ENCODE data around the gene INTS2.
"Not testable (repeated sequence)": the region's sequence is repeated elsewhere in the genome, so short reads cannot be mapped to it uniquely, and the experiment has no call there.

The INTS2 gene

DNA sequence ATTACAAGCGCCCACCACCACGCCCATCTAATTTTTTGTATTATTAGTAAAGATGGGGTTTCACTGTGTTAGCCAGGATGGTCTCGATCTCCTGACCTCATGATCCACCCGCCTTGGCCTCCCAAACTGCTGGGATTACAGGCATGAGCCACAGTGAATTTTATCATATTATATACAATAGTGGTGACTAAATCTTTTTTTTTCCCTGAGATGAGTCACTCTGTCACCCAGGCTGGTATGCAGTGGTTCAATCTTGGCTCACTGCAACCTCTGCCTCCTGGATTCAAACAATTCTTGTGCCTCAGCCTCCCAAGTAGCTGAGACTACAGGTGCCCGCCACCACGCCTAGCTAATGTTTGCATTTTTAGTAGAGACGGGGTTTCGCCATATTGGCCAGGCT lies 41.9 kb downstream of the INTS2 start:
- not testable (repeated sequence) for DNase-seq

DNA sequence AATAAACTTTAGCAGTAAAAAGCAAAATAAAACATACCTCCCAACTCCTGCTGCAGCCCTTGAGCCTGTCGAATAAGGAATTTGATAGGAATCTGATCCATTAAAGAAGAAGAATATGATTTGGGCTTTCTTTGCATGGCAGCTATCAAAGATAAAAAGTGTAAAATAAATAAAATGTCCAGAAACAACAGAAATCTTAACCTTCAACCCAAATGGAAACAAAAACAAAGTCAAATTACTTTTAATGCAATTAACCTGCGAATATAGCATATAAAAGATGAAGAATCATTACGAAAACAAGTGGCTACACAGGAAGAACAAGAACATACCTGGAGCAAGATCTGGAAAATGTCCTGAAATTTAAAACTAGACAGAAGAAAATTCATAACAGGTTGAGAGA lies 42.9 kb downstream of the INTS2 start:
- no peak for DNase-seq

DNA sequence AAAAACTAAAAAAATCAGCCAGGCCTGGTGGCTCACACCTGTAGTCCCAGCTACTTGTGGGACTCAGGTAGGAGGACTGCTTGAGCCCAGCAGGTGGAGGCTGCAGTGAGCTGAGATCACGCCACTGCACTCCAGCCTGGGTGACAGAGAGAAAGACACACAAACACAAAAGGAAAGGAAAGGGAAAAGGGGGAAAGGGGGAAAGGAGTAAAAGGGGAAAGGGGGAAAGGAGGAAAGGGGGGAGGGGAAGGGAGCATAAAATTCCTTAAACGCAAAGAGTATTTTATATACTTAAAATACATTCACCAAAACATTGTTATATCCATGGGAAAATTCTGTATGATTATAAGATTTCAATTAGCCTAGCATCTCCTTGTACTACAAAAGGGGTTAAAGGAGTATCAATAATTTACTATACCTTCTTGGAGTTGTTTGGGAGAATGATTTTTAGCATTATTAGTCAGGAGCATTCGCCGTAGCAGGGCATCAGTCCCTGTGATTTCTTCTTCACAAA lies 47.1 kb downstream of the INTS2 start:
- DNase-seq = no peak

DNA sequence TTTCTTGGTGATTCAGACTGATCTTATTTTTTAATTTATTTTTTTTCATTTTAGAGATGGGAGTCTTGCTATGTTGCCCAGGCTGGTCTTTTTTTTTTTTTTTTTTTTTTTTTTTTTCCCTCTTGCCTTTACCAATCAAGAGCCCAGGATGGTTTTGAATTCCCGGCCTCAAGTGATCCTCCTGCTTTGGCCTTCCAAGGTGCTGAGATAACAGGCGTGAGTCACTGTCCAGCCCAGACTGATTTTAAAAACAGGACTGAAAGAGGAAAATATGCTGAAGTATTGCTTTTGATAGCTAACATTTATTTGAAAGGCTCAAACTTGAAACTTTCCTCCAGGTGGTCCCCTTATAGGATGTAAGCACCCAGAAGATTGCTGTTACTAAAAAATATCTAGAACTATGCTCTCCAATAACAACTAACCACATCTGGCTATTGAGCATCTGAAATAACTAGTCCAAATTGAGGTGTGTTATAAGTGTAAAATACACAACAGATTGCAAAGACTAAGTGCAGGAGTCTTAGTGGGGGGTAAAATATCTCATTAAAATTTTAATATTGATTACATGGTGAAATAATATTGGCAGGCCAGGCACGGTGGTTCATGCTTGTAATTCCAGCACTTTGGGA lies 48.7 kb downstream of the INTS2 start:
- DNase-seq = no peak

DNA sequence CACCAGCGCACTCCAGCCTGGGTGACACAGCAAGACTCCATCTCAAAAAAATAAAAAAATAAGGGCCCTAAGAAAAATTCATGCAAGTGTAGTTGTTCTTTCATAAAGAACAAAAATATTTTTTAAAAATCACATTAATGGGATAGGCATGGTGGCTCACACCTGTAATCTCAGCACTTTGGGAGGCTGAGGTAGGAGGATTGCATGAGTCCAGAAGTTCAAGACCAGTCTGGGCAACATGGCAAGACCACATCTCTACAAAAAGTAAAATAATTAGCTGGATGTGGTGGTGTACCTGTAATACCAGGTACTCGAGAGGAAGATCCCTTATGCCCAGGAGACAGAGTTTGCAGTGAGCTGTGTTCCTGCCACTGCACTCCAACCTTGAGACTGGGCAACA lies 49.3 kb downstream of the INTS2 start:
- no peak for DNase-seq

DNA sequence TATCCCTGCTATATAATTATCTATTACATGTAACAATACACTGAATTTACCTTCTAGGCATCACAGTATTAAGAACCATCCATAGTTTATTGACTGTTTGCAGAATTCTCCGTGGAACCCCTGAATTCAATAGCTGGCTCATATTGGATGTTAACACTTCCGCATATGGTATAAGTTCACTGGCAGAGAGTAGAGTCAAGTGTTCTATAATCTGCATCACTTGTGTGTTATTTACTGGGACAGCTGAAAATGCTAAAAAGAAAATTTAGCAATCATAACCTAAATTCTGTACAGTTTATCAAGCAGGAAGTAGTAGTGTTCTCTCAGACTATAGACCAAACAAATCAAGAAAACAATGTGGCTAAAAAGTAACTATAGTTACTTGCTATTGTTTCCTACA lies 49.9 kb downstream of the INTS2 start:
- DNase-seq = no peak

DNA sequence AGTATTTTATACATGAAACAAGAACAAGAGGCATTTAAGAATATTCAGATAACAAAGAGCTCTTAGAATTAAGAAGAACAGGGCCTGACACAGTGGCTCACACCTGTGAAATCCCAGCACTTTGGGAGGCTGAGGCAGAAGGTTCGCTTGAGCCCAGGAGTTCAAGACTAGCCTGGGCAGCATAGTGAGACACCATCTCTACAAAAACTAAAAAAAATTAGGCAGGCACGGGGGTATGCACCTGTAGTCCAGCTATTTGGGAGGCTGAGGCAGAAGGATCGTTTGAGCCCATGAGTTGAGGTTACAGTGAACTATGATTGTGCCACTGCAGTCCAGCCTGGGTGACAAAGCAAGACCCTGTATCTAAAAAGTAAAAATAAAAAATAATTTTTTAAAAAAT lies 52.0 kb downstream of the INTS2 start:
- DNase-seq = no peak

DNA sequence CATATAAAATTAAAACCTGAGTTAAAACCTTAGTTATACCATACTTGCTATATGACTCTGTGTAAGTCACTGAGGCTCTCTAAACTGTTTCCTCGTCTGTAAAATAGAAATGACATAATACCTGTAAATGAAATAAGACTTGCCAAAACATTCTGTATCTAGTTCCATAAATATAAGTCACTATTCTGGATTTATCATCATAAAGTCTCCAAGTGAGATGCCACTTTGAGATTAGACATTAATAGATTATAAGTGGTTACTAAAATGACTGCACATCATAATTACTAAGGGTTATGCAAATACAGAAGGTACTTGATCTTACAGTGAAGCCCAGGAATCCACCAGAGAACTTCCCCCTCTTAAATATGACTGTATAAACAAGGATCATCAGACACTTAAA lies 52.5 kb downstream of the INTS2 start:
- no peak for DNase-seq

DNA sequence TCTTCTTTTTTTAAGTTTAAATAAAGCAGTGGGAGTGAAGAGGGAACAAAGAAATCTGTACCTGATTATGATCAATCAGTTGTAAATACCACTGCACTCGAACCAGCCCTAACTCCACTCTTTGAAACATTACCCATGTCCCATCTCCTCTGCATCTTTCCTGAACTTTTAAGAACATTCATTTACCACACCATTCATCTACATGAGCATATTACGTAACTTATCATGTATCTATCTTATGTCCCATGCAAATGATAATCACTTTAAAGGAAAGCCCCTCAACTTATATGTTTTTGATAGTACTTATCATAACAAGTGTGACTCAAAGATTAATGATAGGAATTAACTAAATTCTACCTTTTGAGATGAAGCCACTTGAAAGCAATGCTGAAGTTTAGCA lies 53.7 kb downstream of the INTS2 start:
- no peak for DNase-seq

DNA sequence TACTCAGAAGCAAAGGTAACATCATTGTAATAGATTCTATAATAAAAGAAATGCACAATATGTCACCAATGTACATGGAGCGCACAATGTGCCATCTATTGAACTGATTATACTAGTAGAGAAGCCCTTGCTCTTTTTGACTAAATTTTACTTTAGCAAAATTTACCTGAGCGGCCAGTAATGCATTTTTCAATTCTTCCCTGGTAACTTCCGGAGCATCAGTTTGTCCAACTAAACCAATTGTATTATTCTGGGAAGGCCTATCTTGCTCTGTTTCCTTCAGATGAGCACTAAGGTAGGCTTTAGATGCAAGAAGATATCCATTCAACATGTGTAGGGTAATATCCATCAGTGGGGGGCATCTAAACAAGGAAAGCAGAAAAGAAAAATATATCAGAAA lies 55.7 kb downstream of the INTS2 start:
- no peak for DNase-seq

DNA sequence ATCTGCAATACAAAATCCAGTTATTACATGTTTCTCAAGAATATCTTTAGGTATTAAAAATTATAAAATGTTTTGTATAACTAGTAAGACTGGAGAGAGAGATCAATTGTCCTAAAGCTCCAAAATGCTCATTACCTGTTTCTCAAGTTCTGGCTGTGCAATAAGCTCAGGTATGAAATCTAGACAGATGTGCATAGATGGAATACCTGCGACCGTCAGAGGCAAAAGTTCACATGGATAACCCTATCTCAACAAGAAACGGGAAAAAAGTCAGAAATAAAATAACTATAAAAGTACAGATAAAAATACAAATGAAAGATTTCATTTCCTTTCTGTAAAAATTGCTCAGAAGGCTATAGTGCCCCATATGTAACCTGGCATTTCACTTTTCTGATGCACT lies 58.6 kb downstream of the INTS2 start:
- no peak for DNase-seq

DNA sequence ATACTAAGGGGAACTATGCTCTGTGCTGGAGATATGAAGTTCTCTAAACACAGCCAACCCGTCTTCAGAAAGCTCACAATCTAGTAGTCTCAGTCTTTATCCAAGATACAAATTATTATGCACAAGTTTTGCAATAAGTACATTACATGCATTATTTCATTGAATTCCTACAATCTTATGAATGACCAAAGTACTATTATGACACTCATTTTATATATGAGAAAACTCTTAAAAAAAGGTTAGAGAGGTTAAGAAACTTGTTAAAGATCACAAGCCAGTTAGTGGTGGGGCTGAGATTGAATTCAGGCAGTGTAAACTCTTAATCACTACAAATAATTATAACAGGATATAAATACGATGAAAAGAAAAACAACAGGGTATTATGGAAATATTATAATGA lies 59.7 kb downstream of the INTS2 start:
- DNase-seq = no peak

DNA sequence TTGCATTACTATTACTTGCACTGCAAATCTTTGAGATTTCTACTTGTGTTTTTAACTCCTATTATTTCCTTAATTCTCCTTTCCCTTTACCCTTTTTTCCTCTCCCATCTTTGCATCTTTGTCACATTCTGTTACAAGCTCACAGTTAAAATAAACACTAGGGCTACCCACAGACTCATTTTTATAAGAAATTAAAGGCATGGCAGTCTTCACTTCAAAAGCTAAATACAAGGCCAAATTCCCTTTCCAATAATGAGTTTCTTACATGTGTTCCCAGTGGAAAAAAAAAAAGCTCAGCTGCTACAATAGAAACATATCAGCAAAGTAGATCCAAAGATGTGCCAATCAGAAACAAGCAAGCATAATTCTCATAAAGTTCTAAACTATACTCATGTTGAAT lies 60.7 kb downstream of the INTS2 start:
- DNase-seq = no peak

DNA sequence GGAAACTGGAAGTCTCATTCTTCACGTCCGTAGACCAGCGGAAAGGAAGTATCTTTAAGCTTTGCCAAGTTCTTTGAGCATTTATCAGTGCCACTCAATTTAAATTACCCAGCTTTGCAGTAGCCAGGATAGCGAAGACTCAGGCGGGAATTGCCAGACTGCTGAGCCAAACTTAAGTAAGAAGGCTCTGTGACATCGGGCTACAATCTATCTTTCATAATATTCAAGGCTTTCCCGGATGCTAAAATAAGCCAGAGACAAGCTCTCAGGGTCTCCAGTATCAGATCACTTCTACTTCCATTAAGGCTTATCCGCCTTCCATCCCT lies 64.0 kb downstream of the INTS2 start:
- no peak for DNase-seq

DNA sequence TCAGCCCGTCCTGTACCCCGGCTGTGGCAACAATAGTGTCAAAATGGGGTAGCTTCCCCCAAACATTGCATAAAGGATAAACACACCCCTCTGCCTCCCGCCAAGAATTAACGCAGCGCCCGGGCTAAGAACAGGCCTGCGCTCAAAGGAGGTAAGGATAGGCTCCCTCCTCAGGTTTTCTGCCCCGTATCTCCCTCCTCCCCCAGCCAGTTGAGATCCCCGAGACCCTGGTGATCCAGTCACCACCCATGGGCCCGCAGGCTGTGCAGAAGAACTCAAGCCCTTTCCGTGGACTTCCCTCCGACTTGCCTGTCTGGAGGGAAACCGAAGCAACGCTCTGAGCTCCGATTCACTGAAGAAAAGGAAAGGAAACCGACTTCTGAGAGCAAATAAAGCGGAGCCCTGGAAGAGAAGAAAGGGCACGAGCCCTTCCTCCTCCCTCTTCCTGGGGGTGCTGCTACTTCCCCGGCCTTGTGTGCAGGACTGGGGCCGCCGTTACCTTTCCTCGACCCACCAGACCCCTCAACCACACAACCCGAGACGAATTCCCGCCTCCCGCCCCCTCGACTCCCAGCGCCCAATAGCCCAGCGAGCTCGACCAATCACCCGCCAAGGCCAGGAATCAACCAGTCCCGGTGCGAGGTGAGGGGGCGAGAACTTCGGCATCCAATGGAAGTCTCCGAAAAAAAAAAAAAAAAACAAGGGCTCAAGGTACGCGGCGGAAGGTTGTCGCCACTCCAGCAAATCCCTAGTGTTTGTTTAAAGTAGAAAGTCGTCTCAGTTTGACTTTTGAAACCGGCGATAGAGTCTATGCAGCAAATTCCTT lies 64.6 kb downstream of the INTS2 start, which contains the start of gene BRIP1:
BRIP1 (minus strand) TSS at position 554 of the 826 bp plus-strand sequence. CDS start 1,989 bp downstream, outside the sequence.
- peak; percentile 90 for DNase-seq

DNA sequence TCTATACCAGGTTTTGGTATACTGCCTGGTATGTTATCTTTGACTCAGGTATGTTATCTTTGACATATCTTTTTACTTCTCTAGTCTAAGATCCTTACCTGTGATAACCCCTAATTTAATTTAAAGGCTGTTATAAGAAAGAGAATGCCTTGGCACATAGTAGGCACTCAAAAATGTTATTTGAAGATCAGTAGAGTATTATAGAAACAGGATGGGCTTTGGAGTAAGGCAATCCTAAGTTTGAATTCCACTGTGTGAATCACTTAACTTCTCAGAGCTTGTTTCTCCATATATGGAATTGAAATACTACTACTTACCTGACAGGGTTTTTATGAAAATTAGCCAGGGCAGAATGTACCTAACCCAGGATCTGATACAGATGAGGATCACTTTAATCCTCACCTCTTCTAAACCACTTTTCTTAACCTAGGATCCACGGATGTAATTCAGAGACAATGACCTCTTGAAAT lies 65.6 kb downstream of the INTS2 start:
- DNase-seq = no peak

DNA sequence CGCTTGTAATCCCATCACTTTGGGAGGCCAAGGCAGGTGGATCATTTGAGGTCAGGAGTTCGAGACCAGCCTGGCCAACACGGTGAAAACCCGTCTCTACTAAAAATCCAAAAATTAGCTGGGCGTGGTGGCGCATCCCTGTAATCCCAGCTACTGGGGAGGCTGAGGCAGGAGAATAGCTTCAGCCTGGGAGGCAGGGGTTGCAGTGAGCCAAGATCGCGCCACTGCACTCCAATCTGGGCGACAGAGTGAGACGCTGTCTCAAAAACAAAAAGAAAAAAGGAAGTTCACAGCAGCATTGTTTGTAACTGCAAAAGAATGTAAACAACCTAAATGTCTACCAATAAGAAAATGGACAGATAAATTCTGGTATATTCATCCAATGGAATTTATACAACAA lies 67.4 kb downstream of the INTS2 start:
- DNase-seq = not testable (repeated sequence)

DNA sequence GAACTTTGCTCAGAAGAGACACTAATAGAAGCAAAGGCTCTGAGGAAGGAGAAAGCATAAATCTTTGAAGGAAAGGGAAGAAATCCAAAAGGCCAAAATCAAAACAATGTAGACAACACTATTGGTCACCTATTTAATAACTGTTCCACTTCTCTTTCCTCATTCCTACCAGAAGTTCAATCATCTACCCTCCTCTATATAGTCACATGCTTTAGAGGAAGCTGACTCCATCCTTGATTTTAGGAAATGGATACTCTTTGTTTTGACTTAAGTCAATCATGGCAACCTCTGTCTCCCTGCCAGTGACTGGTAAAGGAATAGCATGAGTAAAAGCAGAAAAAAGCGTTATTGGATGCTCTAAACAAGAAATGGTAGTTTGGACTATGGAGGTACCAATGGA lies 71.7 kb downstream of the INTS2 start:
- no peak for DNase-seq

DNA sequence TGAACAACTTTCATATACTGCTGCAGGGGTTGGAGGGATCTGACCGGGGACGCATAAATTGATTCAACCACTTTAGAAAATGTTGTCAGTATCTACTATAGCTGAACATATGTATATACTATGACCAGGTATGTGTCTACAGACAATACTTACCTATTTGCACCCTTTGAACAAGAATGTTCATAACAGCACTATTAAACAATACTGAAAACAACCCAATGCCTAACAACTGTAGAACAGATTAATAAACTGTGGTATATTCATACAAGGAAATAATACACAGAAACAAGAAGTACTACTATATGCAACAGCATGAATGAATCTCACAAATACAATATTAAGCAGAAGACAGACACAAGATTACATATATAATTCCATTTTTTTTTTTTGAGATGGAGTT lies 74.9 kb downstream of the INTS2 start:
- no peak for DNase-seq

DNA sequence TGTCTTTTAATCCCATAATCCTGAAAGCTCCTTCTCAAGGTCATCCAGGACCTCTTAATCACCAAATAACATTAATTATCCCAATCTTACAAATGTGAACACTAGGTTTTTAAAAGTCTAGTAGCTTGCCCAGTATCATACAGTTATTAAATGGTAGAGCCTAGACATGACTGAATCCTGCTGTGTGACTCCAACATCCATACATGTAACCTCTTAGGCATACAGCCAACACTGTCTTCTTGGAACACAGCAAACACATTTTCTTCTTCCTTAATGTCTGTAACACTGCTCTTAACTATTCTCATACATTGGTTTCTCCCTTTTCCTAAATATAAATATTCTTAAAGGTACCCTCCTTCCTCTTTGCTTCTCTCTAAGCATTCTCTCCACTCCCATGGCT lies 78.1 kb downstream of the INTS2 start:
- DNase-seq = no peak

DNA sequence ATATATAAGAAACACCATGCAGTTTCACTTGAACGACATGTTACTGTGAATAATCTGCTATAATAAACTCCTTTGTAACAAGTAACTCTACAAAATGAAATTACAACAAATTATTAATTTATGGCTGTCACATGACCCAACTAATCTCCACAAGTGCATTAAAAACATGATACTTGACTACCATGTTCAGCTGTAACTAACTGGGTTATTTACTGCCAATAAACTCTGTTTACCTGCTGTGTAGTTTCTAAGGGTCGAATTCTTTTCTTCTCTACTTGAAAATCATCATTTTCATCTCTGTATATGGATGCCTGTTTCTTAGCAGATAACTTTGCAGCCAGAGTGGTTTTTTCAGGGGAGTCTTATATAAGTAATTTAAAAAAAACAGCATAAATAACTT lies 78.9 kb downstream of the INTS2 start:
- DNase-seq = no peak

DNA sequence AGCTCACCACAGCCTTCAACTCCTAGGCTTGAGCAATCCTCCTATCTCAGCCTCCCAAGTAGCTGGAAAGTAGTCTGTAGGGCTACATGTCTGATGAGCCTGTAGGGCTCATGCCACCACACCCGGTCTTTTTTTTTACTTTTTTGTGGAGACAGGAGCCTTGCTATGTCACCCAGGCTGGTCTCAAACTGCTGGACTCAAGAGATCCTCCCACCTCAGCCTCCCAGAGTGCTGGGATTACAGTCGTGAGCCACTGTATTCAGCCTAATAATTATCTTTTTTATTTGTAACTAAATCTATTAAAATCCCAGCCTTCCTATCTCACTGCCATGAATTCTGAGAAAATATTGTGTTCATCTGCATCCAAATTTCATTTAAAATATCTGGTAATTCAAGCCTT lies 79.5 kb downstream of the INTS2 start:
- DNase-seq = no peak

DNA sequence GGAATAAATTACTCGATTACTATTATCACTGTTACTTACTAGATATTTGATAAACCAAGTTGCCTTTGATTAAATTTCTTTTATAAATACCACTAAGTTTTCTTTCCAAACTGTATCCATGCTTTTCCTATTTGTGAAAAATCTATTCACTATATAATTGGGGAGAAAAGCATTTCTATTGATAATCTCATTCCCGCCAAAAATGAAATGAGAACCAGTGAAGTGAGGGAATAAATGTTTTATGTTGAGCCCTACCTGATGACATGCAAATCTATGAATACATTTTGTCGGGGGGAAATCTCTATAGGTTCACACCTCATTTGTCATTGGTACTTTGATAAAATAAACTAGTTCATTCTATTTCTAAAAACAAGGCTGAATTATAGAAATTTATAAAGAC lies 80.1 kb downstream of the INTS2 start:
- DNase-seq = no peak

DNA sequence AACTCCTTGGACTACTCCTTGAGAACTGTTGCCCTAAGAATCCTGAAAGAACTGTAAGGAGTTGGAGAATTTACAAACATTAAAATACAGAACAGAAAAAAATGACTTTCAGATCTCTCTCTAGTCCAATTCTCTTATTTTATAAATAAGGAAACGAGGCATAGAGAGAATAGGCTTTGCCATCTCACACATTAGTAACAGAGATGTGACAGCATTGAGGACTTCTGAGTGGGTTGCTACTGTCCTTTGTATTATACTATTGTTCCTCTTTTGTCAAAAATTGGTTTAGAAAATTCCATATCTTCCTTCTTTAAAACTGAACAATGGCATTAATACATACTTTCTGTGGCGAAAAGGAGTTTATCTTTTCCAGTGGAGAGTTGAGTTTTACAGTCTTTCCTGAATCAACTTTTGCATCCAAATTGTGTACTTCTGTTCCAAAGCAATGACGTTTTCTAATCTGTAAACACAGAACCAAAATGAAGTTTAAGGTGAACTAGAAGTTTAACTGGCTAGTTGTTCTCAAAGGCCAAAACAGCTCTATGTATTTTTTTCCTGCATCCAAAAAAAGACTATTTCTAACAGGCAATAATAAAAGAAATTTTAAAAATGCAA lies 80.9 kb downstream of the INTS2 start:
- DNase-seq = no peak

Measured in activated CD8-positive, alpha-beta memory T cell treated with anti-CD3 and anti-CD28 coated beads, Interleukin-2, amount 50 U/mL, for 48 hours (primary cell).